ENCODE results near the gene PNPLA5.
"Not testable (repeated sequence)": the region's sequence is repeated elsewhere in the genome, so short reads cannot be mapped to it uniquely, and the experiment has no call there.

The PNPLA5 gene

GRCh38 chr22:43891360-43892182 lies at the start of gene PNPLA5:
Gene PNPLA5 (minus strand): TSS chr22:43892013. CDS start chr22:43891880, 133 bp downstream.
- in situ Hi-C loops (cut with MboI; ENCODE audit: low sequenced_read_pairs), result no loop called here

GRCh38 chr22:43941449-43941848 lies 49.6 kb upstream of the PNPLA5 start:
- in situ Hi-C loops (cut with MboI; ENCODE audit: low sequenced_read_pairs), result no loop called here

GRCh38 chr22:43931771-43932170 lies 40.0 kb upstream of the PNPLA5 start:
- in situ Hi-C loops (cut with MboI; ENCODE audit: low sequenced_read_pairs), result no loop called here

- in situ Hi-C loops (cut with MboI; ENCODE audit: low sequenced_read_pairs), result no loop called here
These were observed 37.1 kb upstream of the PNPLA5 start for GRCh38 chr22:43928908-43929307.

- in situ Hi-C loops (cut with MboI; ENCODE audit: low sequenced_read_pairs), result no loop called here
These were observed 36.7 kb upstream of the PNPLA5 start for GRCh38 chr22:43928468-43928867.

- in situ Hi-C loops (cut with MboI; ENCODE audit: low sequenced_read_pairs), result no loop called here
These were observed 34.5 kb upstream of the PNPLA5 start for GRCh38 chr22:43926349-43926710.

GRCh38 chr22:43925433-43926348 lies 33.9 kb upstream of the PNPLA5 start:
- in situ Hi-C loops (cut with MboI; ENCODE audit: low sequenced_read_pairs), result no loop called here

GRCh38 chr22:43924877-43925276 lies 33.1 kb upstream of the PNPLA5 start:
- in situ Hi-C loops (cut with MboI; ENCODE audit: low sequenced_read_pairs), result no loop called here

- in situ Hi-C loops (cut with MboI; ENCODE audit: low sequenced_read_pairs), result no loop called here
These were observed 32.0 kb upstream of the PNPLA5 start, which contains the start of gene PNPLA3 for GRCh38 chr22:43923631-43924464. Gene PNPLA3 (plus strand): TSS chr22:43923805. CDS start chr22:43923912, 107 bp downstream.

GRCh38 chr22:43923191-43923590 lies 31.4 kb upstream of the PNPLA5 start:
- in situ Hi-C loops (cut with MboI; ENCODE audit: low sequenced_read_pairs), result no loop called here

GRCh38 chr22:43922123-43922522 lies 30.3 kb upstream of the PNPLA5 start:
- in situ Hi-C loops (cut with MboI; ENCODE audit: low sequenced_read_pairs), result no loop called here

GRCh38 chr22:43921370-43921769 lies 29.6 kb upstream of the PNPLA5 start:
- in situ Hi-C loops (cut with MboI; ENCODE audit: low sequenced_read_pairs), result no loop called here

- in situ Hi-C loops (cut with MboI; ENCODE audit: low sequenced_read_pairs), result no loop called here
These were observed 27.5 kb upstream of the PNPLA5 start for GRCh38 chr22:43919106-43919973.

- in situ Hi-C loops (cut with MboI; ENCODE audit: low sequenced_read_pairs), result no loop called here
These were observed 25.7 kb upstream of the PNPLA5 start for GRCh38 chr22:43917521-43917920.

- in situ Hi-C loops (cut with MboI; ENCODE audit: low sequenced_read_pairs), result no loop called here
These were observed 19.5 kb upstream of the PNPLA5 start for GRCh38 chr22:43911351-43911750.

- in situ Hi-C loops (cut with MboI; ENCODE audit: low sequenced_read_pairs), result no loop called here
These were observed 18.4 kb upstream of the PNPLA5 start for GRCh38 chr22:43910178-43910695.

GRCh38 chr22:43909708-43910107 lies 17.9 kb upstream of the PNPLA5 start:
- in situ Hi-C loops (cut with MboI; ENCODE audit: low sequenced_read_pairs), result no loop called here

GRCh38 chr22:43905681-43906080 lies 13.9 kb upstream of the PNPLA5 start:
- in situ Hi-C loops (cut with MboI; ENCODE audit: low sequenced_read_pairs), result no loop called here

GRCh38 chr22:43904412-43904811 lies 12.6 kb upstream of the PNPLA5 start:
- in situ Hi-C loops (cut with MboI; ENCODE audit: low sequenced_read_pairs), result not testable (repeated sequence)

GRCh38 chr22:43903033-43903432 lies 11.2 kb upstream of the PNPLA5 start:
- in situ Hi-C loops (cut with MboI; ENCODE audit: low sequenced_read_pairs), result not testable (repeated sequence)

Measured in HL-60/S4 treated with retinoic acid at 250 ng/mL for 4 days and 3 days (cell line).